Hematopoietic multipotent progenitor cell treated with erythropoietin and hydrocortisone succinate and interleukin-3 and kit ligand, for 15 days (in vitro differentiated cells): ENCODE results near the gene MRLN.

Experiments used
- DNase-seq: peaks from one replicate; pipeline ENCODE4 v3.0.0-alpha.2; 2015; ENCODE audit warnings: low spot score

MRLN gene

GRCh38 chr10:59705931-59706330 is 47.3 kb downstream of the MRLN start:
- DNase-seq, result no peak

- DNase-seq, result no peak
These were observed 48.6 kb downstream of the MRLN start for GRCh38 chr10:59704630-59705029.

- no peak for DNase-seq
These were observed 50.9 kb downstream of the MRLN start for GRCh38 chr10:59702347-59702746.

GRCh38 chr10:59700709-59701108 is 52.5 kb downstream of the MRLN start:
- DNase-seq, result no peak

GRCh38 chr10:59698326-59698725 is 54.9 kb downstream of the MRLN start:
- no peak for DNase-seq

GRCh38 chr10:59695637-59696036 is 57.6 kb downstream of the MRLN start:
- DNase-seq, result no peak

- DNase-seq, result no peak
These were observed 58.3 kb downstream of the MRLN start for GRCh38 chr10:59694936-59695335.

GRCh38 chr10:59692113-59692512 is 61.1 kb downstream of the MRLN start:
- DNase-seq, result no peak

- no peak for DNase-seq
These were observed 64.3 kb downstream of the MRLN start for GRCh38 chr10:59688921-59689351.

- no peak for DNase-seq
These were observed 65.6 kb downstream of the MRLN start for GRCh38 chr10:59687657-59688056.
